K562 (cell line): ENCODE results near the gene KLHL25. TPM values are rescaled to one million over a fixed set of nuclear protein-coding genes. Genes with fewer than 3 reads are reported as not detected.

Source experiments
- ATAC-seq: fragments of 200-7000 bp; cut with Tn5 transposase; 3 replicates; pipeline ENCODE4 v1.9.1; 2020; ENCODE audit warnings: moderate library complexity
- BruUV-seq: library from RNA; stranded (reverse); fragments of 400-500 nt; replicated peaks from 2 replicates; lab custom pipeline; 2021; lab: Mats Ljungman, UMichigan
- CTCF ChIA-PET: fragments of 300-600 bp; formaldehyde crosslinking; extraction: SDS; loops from one replicate; lab custom pipeline; 2021; ENCODE audit warnings: low intra/inter-chr PET ratio; lab: Yijun Ruan, JAX
- POLR2A ChIA-PET: fragments of 300-600, 350-650 bp; sonication (Branson Sonifier 250); formaldehyde crosslinking; extraction: SDS; loops from one replicate; lab custom pipeline; 2021; ENCODE audit warnings: antibody characterized with exemption, inconsistent platforms; lab: Yijun Ruan, JAX
- DNase-seq, 4 experiments: peaks; one replicate each; pipeline versions ENCODE4 v3.0.0 to v3.0.0-alpha.2; 2011 to 2018; ENCODE audit warnings: low spot score in 3 of 4, mixed read lengths in 3 of 4; ENCODE audit errors: extremely low read depth in 1 of 4
- FAIRE-seq: peaks from 2 replicates; lab custom pipeline; 2011; peaks lifted over from hg19 to GRCh38; lab: Jason Lieb, UNC
- H2AFZ ChIP-seq: 2 replicates; pipeline ENCODE4 v1.6.0; 2011; ENCODE audit warnings: low read depth, low read length, control low read depth, inconsistent platforms
- H3K27ac ChIP-seq: fragments of 200-600 bp; 3 replicates; pipeline ENCODE4 v1.8.0; 2011; ENCODE audit warnings: low read depth, mild to moderate bottlenecking, control low read depth, inconsistent platforms, low read length, moderate library complexity, mixed read lengths; ENCODE audit errors: extremely low read depth
- H3K27me3 ChIP-seq, 2 experiments: fragments of 300-600 bp in 1 of 2; 2 replicates in 1 of 2; 3 replicates in 1 of 2; pipeline versions ENCODE4 v1.6.0 to v1.8.0; 2011; ENCODE audit warnings: inconsistent platforms in 2 of 2, low read length in 2 of 2, mild to moderate bottlenecking in 1 of 2, mixed read lengths in 1 of 2, moderate library complexity in 1 of 2; ENCODE audit not compliant: control insufficient read depth in 2 of 2, insufficient read depth in 2 of 2
- H3K36me3 ChIP-seq: fragments of 300-600 bp; 3 replicates; pipeline ENCODE4 v1.8.0; 2011; ENCODE audit warnings: mild to moderate bottlenecking, low read length, inconsistent platforms; ENCODE audit not compliant: control insufficient read depth, insufficient read depth
- H3K4me1 ChIP-seq, 2 experiments: fragments of 200-600 bp in 1 of 2; replicated peaks in 1 of 2; 2 replicates in 1 of 2; 3 replicates in 1 of 2; pipeline versions ENCODE4 v1.5.1 to v1.8.0; 2011; ENCODE audit warnings: inconsistent platforms in 2 of 2, low read length in 2 of 2, mild to moderate bottlenecking in 1 of 2, mixed read lengths in 1 of 2, moderate library complexity in 1 of 2; ENCODE audit not compliant: control insufficient read depth in 2 of 2, insufficient read depth in 2 of 2
- H3K4me2 ChIP-seq: 2 replicates; pipeline ENCODE4 v1.6.1; 2011; ENCODE audit warnings: low read length, control low read depth, inconsistent platforms, mixed read lengths; ENCODE audit not compliant: insufficient read depth
- H3K4me3 ChIP-seq: fragments of 200-600 bp; sonication (generic), shearing (Covaris generic); 2 replicates; pipeline ENCODE4 v1.5.1; 2016; ENCODE audit warnings: control low read depth, inconsistent platforms
- H3K79me2 ChIP-seq: fragments of 200-600 bp; 3 replicates; pipeline ENCODE4 v1.8.0; 2011; ENCODE audit warnings: low read length, inconsistent platforms; ENCODE audit not compliant: control insufficient read depth, insufficient read depth
- H3K9ac ChIP-seq, 2 experiments: 2 replicates each; pipeline versions ENCODE4 v1.6.0 to v1.6.1; 2011; ENCODE audit warnings: low read depth in 2 of 2, low read length in 2 of 2, control low read depth in 1 of 2, inconsistent platforms in 1 of 2, mild to moderate bottlenecking in 1 of 2, mixed read lengths in 1 of 2; ENCODE audit not compliant: insufficient read depth in 1 of 2
- H3K9me1 ChIP-seq: one replicate; pipeline ENCODE4 v1.6.0; 2011; ENCODE audit warnings: inconsistent platforms, mild to moderate bottlenecking, low read length, moderate library complexity; ENCODE audit not compliant: control insufficient read depth, insufficient read depth
- H3K9me3 ChIP-seq: replicated peaks from 2 replicates; pipeline ENCODE4 v1.5.1; 2011; ENCODE audit warnings: low read depth, low read length, inconsistent platforms; ENCODE audit not compliant: control insufficient read depth, insufficient read depth
- H4K20me1 ChIP-seq: replicated peaks from 2 replicates; pipeline ENCODE4 v1.6.1; 2011; ENCODE audit warnings: low read length, inconsistent platforms, mixed read lengths; ENCODE audit not compliant: control insufficient read depth, insufficient read depth
- MTA3 ChIP-seq: fragments of 450-650 bp; formaldehyde crosslinking; IDR thresholded peaks from 2 replicates; pipeline ENCODE4 v1.6.1; 2017; ENCODE audit warnings: mild to moderate bottlenecking, borderline replicate concordance
- PHF21A ChIP-seq: fragments of 450-650 bp; IDR thresholded peaks from 2 replicates; pipeline ENCODE4 v1.6.1; 2017; ENCODE audit warnings: low read depth, borderline replicate concordance
- PPARD ChIP-seq: fragments of 250-450 bp; sonication (Bioruptor Pico); IDR thresholded peaks from 2 replicates; pipeline ENCODE4 v1.8.0; 2022; ENCODE audit warnings: inconsistent platforms, mild to moderate bottlenecking, moderate library complexity
- TAF9B ChIP-seq: fragments of 450-650 bp; IDR thresholded peaks from 2 replicates; pipeline ENCODE4 v1.6.1; 2018; ENCODE audit warnings: mild to moderate bottlenecking; ENCODE audit not compliant: partially characterized antibody
- ZC3H8 ChIP-seq: fragments of 450-650 bp; IDR thresholded peaks from 2 replicates; pipeline ENCODE4 v1.6.1; 2017
- ZNF408 ChIP-seq: fragments of 250-450 bp; sonication (Bioruptor Pico); IDR thresholded peaks from 2 replicates; pipeline ENCODE4 v1.4.0; 2020; ENCODE audit warnings: low read depth, mild to moderate bottlenecking, moderate library complexity
- WGBS: fragments of 100-300 bp; shearing (Covaris generic); methylation state at CpG from one replicate; pipeline ENCODE4 v1.1.6; 2016; ENCODE audit warnings: low coverage, mixed read lengths; ENCODE audit not compliant: insufficient coverage; ENCODE audit errors: missing lambda C conversion rate; 5-methylcytosine and 5-hydroxymethylcytosine counted together
- in situ Hi-C: fragments of 300-500 bp; cut with MboI; formaldehyde crosslinking; loops from 4 replicates; pipeline ENCODE4 v1.15.0; 2018; ENCODE audit warnings: inconsistent platforms, mixed read lengths
- intact Hi-C: fragments of 100-400 bp; cut with micrococcal nuclease; formaldehyde crosslinking; loops from 2 replicates; pipeline ENCODE4 v1.14.2; 2022
- polyA plus RNA-seq, 8 experiments: library from polyadenylated mRNA; depleted of rRNA in 4 of 8; stranded (reverse) in 5 of 8; unstranded in 3 of 8; fragments of >200 nt; fragmentation: Nextera tagmentation in 2 of 8; fragmentation: Illumina TruSeq in 1 of 8; extraction: Ambion mirVana in 2 of 8; extraction: Trizol in 1 of 8; gene quantifications; 2 replicates each; pipeline versions ENCODE4 v1.2.1 to v1.2.3, GENCODE V29; 2011 to 2014; ENCODE audit warnings: inconsistent platforms in 1 of 8, missing spikeins in 1 of 8
- total RNA-seq, 7 experiments: library from RNA; depleted of rRNA in 6 of 7; stranded (reverse); fragments of >200 nt in 6 of 7; fragmentation: Illumina TruSeq in 2 of 7; extraction: Trizol in 2 of 7; gene quantifications; 2 replicates each; pipeline versions ENCODE4 v1.2.1 to v1.2.3, GENCODE V29; 2011 to 2021; ENCODE audit warnings: low replicate concordance in 1 of 7
- TF ChIP-seq, protein P1 (sequence below): fragments of 200-600 bp; sonication (generic); IDR thresholded peaks from one replicate; pipeline ENCODE4 v1.6.1; 2012; ENCODE audit warnings: mild to moderate bottlenecking, low read depth, low read length, inconsistent platforms
- TF ChIP-seq, protein P2 (sequence below): fragments of 250-450 bp; sonication (Bioruptor Pico); IDR thresholded peaks from 2 replicates; pipeline ENCODE4 v1.6.1; 2021; ENCODE audit warnings: mild to moderate bottlenecking
- TF ChIP-seq, protein P3 (sequence below): fragments of 250-450 bp; sonication (Bioruptor Pico); IDR thresholded peaks from 2 replicates; pipeline ENCODE4 v1.4.0; 2020; ENCODE audit warnings: mild to moderate bottlenecking, moderate library complexity

Gene KLHL25
- total and polyA plus RNA-seq, 9 of the 15 experiments (the other 6 are each of a cell fraction or from before 2014, with no cell fraction given), result 0.04 to 0.14 (median 0.10) TPM; not detected in 3

DNA sequence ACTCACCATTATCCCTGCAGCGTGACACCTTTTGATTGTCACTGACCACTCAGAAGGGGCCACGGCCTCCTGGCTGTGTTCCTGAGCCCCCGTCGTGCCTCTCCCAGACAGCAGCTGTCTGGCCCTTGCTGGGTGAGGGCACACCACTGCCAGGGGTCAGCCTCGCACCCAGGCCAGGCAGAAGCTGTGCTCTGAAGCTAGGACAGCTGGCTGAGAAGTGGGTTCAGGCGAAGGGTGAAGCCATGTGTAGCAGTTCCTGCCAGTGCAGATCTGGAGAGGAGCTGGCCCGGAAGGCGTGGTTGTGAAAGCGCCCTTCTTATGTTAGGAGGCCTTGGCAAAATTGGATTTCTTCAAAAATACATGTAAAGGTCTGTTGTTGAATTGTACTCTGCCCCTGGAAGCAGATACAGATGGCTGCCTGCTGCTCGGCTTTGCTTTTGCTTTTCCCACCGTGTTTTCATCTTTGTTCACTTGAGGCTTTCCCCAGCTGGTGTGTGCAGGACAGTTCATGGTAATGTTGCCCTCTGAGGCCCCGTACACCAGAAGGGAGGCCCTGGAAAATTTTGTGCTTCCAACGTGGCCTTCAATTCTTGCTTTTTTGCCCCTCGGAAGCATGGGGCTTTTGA, 49.1 kb downstream of the KLHL25 start:
- Histone ChIP-seq H3K79me2 (no peaks in the 10 kb centered on the region), H3K4me1 (no peaks in the 10 kb centered on the region), H3K9me3 (no peaks in the 10 kb centered on the region), H3K4me3 (no peak overlapping the region), H3K27ac (no peak overlapping the region), H3K27me3 (peaks cover 29 to 58% of the 10 kb centered on the region in 2 experiments), H3K36me3 (no peaks in the 10 kb centered on the region), H3K4me2 (no peak overlapping the region), H2AFZ (no peak overlapping the region), H3K9me1 (no peaks in the 10 kb centered on the region), H3K9ac (no peak overlapping the region), H4K20me1 (no peaks in the 10 kb centered on the region)
- ChIA-PET POLR2A (no interaction called here), CTCF (no interaction called here)
- ATAC-seq (no peak), DNase-seq (no peak), FAIRE-seq (no peak)
- intact Hi-C loops (no loop called here), in situ Hi-C loops (no loop called here)
- WGBS, result 1% methylated on average over 14 of the region's 14 CpGs
- BruUV-seq, result no TSS peak
- TF ChIP-seq, protein P1, sequence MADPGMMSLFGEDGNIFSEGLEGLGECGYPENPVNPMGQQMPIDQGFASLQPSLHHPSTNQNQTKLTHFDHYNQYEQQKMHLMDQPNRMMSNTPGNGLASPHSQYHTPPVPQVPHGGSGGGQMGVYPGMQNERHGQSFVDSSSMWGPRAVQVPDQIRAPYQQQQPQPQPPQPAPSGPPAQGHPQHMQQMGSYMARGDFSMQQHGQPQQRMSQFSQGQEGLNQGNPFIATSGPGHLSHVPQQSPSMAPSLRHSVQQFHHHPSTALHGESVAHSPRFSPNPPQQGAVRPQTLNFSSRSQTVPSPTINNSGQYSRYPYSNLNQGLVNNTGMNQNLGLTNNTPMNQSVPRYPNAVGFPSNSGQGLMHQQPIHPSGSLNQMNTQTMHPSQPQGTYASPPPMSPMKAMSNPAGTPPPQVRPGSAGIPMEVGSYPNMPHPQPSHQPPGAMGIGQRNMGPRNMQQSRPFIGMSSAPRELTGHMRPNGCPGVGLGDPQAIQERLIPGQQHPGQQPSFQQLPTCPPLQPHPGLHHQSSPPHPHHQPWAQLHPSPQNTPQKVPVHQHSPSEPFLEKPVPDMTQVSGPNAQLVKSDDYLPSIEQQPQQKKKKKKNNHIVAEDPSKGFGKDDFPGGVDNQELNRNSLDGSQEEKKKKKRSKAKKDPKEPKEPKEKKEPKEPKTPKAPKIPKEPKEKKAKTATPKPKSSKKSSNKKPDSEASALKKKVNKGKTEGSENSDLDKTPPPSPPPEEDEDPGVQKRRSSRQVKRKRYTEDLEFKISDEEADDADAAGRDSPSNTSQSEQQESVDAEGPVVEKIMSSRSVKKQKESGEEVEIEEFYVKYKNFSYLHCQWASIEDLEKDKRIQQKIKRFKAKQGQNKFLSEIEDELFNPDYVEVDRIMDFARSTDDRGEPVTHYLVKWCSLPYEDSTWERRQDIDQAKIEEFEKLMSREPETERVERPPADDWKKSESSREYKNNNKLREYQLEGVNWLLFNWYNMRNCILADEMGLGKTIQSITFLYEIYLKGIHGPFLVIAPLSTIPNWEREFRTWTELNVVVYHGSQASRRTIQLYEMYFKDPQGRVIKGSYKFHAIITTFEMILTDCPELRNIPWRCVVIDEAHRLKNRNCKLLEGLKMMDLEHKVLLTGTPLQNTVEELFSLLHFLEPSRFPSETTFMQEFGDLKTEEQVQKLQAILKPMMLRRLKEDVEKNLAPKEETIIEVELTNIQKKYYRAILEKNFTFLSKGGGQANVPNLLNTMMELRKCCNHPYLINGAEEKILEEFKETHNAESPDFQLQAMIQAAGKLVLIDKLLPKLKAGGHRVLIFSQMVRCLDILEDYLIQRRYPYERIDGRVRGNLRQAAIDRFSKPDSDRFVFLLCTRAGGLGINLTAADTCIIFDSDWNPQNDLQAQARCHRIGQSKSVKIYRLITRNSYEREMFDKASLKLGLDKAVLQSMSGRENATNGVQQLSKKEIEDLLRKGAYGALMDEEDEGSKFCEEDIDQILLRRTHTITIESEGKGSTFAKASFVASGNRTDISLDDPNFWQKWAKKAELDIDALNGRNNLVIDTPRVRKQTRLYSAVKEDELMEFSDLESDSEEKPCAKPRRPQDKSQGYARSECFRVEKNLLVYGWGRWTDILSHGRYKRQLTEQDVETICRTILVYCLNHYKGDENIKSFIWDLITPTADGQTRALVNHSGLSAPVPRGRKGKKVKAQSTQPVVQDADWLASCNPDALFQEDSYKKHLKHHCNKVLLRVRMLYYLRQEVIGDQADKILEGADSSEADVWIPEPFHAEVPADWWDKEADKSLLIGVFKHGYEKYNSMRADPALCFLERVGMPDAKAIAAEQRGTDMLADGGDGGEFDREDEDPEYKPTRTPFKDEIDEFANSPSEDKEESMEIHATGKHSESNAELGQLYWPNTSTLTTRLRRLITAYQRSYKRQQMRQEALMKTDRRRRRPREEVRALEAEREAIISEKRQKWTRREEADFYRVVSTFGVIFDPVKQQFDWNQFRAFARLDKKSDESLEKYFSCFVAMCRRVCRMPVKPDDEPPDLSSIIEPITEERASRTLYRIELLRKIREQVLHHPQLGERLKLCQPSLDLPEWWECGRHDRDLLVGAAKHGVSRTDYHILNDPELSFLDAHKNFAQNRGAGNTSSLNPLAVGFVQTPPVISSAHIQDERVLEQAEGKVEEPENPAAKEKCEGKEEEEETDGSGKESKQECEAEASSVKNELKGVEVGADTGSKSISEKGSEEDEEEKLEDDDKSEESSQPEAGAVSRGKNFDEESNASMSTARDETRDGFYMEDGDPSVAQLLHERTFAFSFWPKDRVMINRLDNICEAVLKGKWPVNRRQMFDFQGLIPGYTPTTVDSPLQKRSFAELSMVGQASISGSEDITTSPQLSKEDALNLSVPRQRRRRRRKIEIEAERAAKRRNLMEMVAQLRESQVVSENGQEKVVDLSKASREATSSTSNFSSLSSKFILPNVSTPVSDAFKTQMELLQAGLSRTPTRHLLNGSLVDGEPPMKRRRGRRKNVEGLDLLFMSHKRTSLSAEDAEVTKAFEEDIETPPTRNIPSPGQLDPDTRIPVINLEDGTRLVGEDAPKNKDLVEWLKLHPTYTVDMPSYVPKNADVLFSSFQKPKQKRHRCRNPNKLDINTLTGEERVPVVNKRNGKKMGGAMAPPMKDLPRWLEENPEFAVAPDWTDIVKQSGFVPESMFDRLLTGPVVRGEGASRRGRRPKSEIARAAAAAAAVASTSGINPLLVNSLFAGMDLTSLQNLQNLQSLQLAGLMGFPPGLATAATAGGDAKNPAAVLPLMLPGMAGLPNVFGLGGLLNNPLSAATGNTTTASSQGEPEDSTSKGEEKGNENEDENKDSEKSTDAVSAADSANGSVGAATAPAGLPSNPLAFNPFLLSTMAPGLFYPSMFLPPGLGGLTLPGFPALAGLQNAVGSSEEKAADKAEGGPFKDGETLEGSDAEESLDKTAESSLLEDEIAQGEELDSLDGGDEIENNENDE, result no peak
- TF ChIP-seq MTA3, result no peak
- no peak for TF ChIP-seq PHF21A
- TF ChIP-seq, protein P2, sequence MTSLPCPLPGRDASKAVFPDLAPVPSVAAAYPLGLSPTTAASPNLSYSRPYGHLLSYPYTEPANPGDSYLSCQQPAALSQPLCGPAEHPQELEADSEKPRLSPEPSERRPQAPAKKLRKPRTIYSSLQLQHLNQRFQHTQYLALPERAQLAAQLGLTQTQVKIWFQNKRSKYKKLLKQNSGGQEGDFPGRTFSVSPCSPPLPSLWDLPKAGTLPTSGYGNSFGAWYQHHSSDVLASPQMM (CRISPR knock-in tag), result no peak
- no peak for TF ChIP-seq ZC3H8
- TF ChIP-seq PPARD (CRISPR knock-in tag), result no peak
- TF ChIP-seq ZNF408 (CRISPR knock-in tag), result no peak
- TF ChIP-seq, protein P3, sequence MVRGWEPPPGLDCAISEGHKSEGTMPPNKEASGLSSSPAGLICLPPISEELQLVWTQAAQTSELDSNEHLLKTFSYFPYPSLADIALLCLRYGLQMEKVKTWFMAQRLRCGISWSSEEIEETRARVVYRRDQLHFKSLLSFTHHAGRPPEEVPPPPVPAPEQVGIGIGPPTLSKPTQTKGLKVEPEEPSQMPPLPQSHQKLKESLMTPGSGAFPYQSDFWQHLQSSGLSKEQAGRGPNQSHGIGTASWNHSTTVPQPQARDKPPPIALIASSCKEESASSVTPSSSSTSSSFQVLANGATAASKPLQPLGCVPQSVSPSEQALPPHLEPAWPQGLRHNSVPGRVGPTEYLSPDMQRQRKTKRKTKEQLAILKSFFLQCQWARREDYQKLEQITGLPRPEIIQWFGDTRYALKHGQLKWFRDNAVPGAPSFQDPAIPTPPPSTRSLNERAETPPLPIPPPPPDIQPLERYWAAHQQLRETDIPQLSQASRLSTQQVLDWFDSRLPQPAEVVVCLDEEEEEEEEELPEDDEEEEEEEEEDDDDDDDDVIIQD, result no peak
- no peak for TF ChIP-seq TAF9B
